Endothelial cell of umbilical vein (primary cell): ENCODE measurements around the gene ITGA11. TPM values are rescaled to one million over a fixed set of nuclear protein-coding genes. Genes with fewer than 3 reads are reported as not detected.

Experiments used
- BruUV-seq: library from RNA; stranded (reverse); fragments of 400-500 nt; replicated peaks from 2 replicates; lab custom pipeline; 2021; lab: Mats Ljungman, UMichigan
- CTCF ChIA-PET: fragments of 300-600, 350-600 bp; sonication (Branson Sonifier 250); formaldehyde crosslinking; loops from one replicate; lab custom pipeline; 2021; ENCODE audit warnings: antibody characterized with exemption, inconsistent platforms; lab: Charles Lee
- POLR2A ChIA-PET: fragments of 300-600, 350-600 bp; sonication (Branson Sonifier 250); formaldehyde crosslinking; loops from one replicate; lab custom pipeline; 2021; ENCODE audit warnings: antibody characterized with exemption, inconsistent platforms; lab: Charles Lee
- DNase-seq: peaks from one replicate; pipeline ENCODE4 v3.0.0-alpha.2; 2011; ENCODE audit warnings: low read depth, low spot score
- FAIRE-seq: peaks from 2 replicates; lab custom pipeline; 2011; peaks lifted over from hg19 to GRCh38; lab: Jason Lieb, UNC
- H2AFZ ChIP-seq: 2 replicates; pipeline ENCODE4 v1.6.0; 2012; ENCODE audit warnings: low read depth, low read length, control low read depth, inconsistent platforms
- H3K27ac ChIP-seq: 2 replicates; pipeline ENCODE4 v1.5.1; 2011; ENCODE audit warnings: low read depth, mild to moderate bottlenecking, control low read depth, low read length, moderate library complexity; ENCODE audit not compliant: insufficient read depth
- H3K27me3 ChIP-seq, 2 experiments: 2 replicates each; pipeline versions ENCODE4 v1.6.0 to v1.6.1; 2011; ENCODE audit warnings: low read length in 2 of 2, mixed read lengths in 1 of 2; ENCODE audit not compliant: control insufficient read depth in 2 of 2, insufficient read depth in 2 of 2
- H3K36me3 ChIP-seq, 2 experiments: 2 replicates in 1 of 2; 3 replicates in 1 of 2; pipeline ENCODE4 v1.5.1; 2011; ENCODE audit warnings: low read length in 2 of 2, mild to moderate bottlenecking in 1 of 2, moderate library complexity in 1 of 2; ENCODE audit not compliant: control insufficient read depth in 2 of 2, insufficient read depth in 2 of 2; ENCODE audit errors: extremely low read depth in 1 of 2
- H3K4me1 ChIP-seq: 3 replicates; pipeline ENCODE4 v1.5.1; 2011; ENCODE audit warnings: mild to moderate bottlenecking, low read length; ENCODE audit not compliant: control insufficient read depth, insufficient read depth; ENCODE audit errors: extremely low read depth
- H3K4me2 ChIP-seq: 2 replicates; pipeline ENCODE4 v1.6.1; 2011; ENCODE audit warnings: low read length, control low read depth, mixed read lengths; ENCODE audit not compliant: insufficient read depth
- H3K4me3 ChIP-seq, 3 experiments: fragments of 200-600 bp in 1 of 3; sonication (generic), shearing (Covaris generic) in 1 of 3; replicated peaks in 1 of 3; 2 replicates each; pipeline ENCODE4 v1.5.1; 2011 to 2016; ENCODE audit warnings: control low read depth in 3 of 3, low read length in 3 of 3, mild to moderate bottlenecking in 2 of 3, inconsistent platforms in 1 of 3, low read depth in 1 of 3, moderate library complexity in 1 of 3; ENCODE audit not compliant: insufficient read depth in 1 of 3
- H3K79me2 ChIP-seq: 2 replicates; pipeline ENCODE4 v1.6.0; 2012; ENCODE audit warnings: low read length, inconsistent platforms; ENCODE audit not compliant: control insufficient read depth, insufficient read depth
- H3K9ac ChIP-seq: replicated peaks from 2 replicates; pipeline ENCODE3; 2011; ENCODE audit warnings: low read length, control low read depth; ENCODE audit not compliant: insufficient read depth; ENCODE audit errors: extremely low read depth
- H3K9me1 ChIP-seq: replicated peaks from 3 replicates; pipeline ENCODE4 v1.6.0; 2011; ENCODE audit warnings: mild to moderate bottlenecking, low read length; ENCODE audit not compliant: control insufficient read depth, insufficient read depth; ENCODE audit errors: extremely low read depth
- H3K9me3 ChIP-seq: replicated peaks from 2 replicates; pipeline ENCODE4 v1.5.1; 2012; ENCODE audit warnings: low read length, inconsistent platforms; ENCODE audit not compliant: control insufficient read depth, insufficient read depth
- H4K20me1 ChIP-seq: replicated peaks from 2 replicates; pipeline ENCODE3; 2011; ENCODE audit warnings: mild to moderate bottlenecking, low read length; ENCODE audit not compliant: control insufficient read depth, insufficient read depth; ENCODE audit errors: extremely low read depth
- EZH2 ChIP-seq: IDR thresholded peaks from 2 replicates; pipeline ENCODE4 v1.6.1; 2012; ENCODE audit warnings: borderline replicate concordance, low read depth, mild to moderate bottlenecking, moderate library complexity, low read length, inconsistent platforms; ENCODE audit not compliant: severe bottlenecking
- FOS ChIP-seq: IDR thresholded peaks from 2 replicates; pipeline ENCODE4 v1.6.1; 2011; ENCODE audit warnings: mild to moderate bottlenecking, low read length, moderate library complexity, borderline replicate concordance; ENCODE audit not compliant: insufficient read depth
- GATA2 ChIP-seq: IDR thresholded peaks from 2 replicates; pipeline ENCODE4 v1.7.0; 2011; ENCODE audit warnings: low read depth, mild to moderate bottlenecking, moderate library complexity, mixed read lengths, low read length; ENCODE audit not compliant: insufficient read length, insufficient read depth
- JUN ChIP-seq: IDR thresholded peaks from 2 replicates; pipeline ENCODE4 v1.6.1; 2011; ENCODE audit warnings: borderline replicate concordance, low read depth; ENCODE audit not compliant: insufficient read length, insufficient read depth
- MAX ChIP-seq: IDR thresholded peaks from 2 replicates; pipeline ENCODE4 v1.6.1; 2011; ENCODE audit not compliant: insufficient read depth, insufficient read length
- MYC ChIP-seq: IDR thresholded peaks from one replicate; pipeline ENCODE4 v1.6.1; 2011; ENCODE audit warnings: mild to moderate bottlenecking, low read depth, low read length
- POLR2A ChIP-seq: IDR thresholded peaks from 2 replicates; pipeline ENCODE4 v1.6.1; 2012; ENCODE audit warnings: low read depth, mild to moderate bottlenecking, control low read depth, low read length
- POLR2AphosphoS5 ChIP-seq: IDR thresholded peaks from 2 replicates; pipeline ENCODE4 v1.6.1; 2012; ENCODE audit warnings: low read depth, mild to moderate bottlenecking, control low read depth, low read length, moderate library complexity; ENCODE audit not compliant: insufficient read depth
- dilution Hi-C: fragments of 300-500 bp; cut with MboI; formaldehyde crosslinking; loops from one replicate; pipeline ENCODE4 v1.15.0; 2019; ENCODE audit warnings: low sequenced_read_pairs; ENCODE audit not compliant: extremely low pct_ligation_motif_present
- intact Hi-C: fragments of 100-400 bp; cut with micrococcal nuclease; formaldehyde crosslinking; loops from one replicate; pipeline ENCODE4 v1.10.0; 2022
- polyA plus RNA-seq, 4 experiments: library from polyadenylated mRNA; depleted of rRNA in 3 of 4; stranded (reverse) in 3 of 4; unstranded in 1 of 4; fragments of >200 nt; gene quantifications; 2 replicates each; pipeline versions ENCODE4 v1.2.1 to v1.2.3, GENCODE V29; 2011 to 2012; ENCODE audit warnings: missing spikeins in 1 of 4
- total RNA-seq: library from RNA; stranded (reverse); gene quantifications from 2 replicates; pipeline ENCODE4 v1.2.3, GENCODE V29; 2021
- TF ChIP-seq, protein P1 (sequence below), 2 donors: IDR thresholded peaks; 1 replicate in 1 of 2; 2 replicates in 1 of 2; pipeline ENCODE4 v1.5.1; 2011; ENCODE audit warnings: low read length in 2 of 2, mild to moderate bottlenecking in 2 of 2, moderate library complexity in 2 of 2, control low read depth in 1 of 2, inconsistent platforms in 1 of 2, low read depth in 1 of 2; ENCODE audit not compliant: insufficient read depth in 1 of 2; ENCODE audit errors: extremely low read depth in 1 of 2

The ITGA11 gene
- total and polyA plus RNA-seq, 2 donors (not counting 3 experiments of a cell fraction or from before 2014, with no cell fraction given) = 0.18 to 1.0 TPM

DNA sequence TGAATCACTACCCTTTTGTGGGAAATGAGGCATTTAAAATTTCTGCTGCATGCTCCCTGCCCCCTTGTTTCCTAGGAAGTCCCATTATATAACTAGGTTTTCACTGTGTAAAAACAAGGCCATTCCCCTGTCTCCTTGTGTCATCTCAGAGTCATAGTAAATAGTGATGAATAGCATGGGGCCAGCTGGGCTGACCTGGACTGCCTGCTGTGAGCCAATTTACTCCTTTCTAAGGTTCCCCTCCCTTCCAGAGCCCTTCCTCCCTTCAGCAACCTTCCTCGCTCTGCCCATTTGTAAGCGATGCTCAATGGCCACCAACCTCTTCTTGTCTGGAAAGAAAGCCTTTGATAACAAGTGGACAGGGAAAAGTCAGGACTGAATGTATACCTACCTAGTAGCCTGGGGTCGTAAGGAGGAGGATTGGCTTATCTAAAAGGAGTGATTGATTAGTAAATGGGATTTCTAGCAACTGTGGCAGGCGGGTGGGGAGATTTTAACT, 11.7 kb downstream of the ITGA11 start:
- Histone ChIP-seq H3K4me1 (no peaks in the 10 kb centered on the region), H3K9me3 (no peaks in the 10 kb centered on the region), H3K4me3 (no peak overlapping the region), H3K79me2 (no peaks in the 10 kb centered on the region), H2AFZ (no peak overlapping the region), H3K27ac (no peak overlapping the region), H4K20me1 (no peaks in the 10 kb centered on the region), H3K27me3 (peaks cover 0 to 2% of the 10 kb centered on the region in 2 experiments), H3K9ac (no peak overlapping the region), H3K4me2 (no peak overlapping the region), H3K36me3 (no peaks in the 10 kb centered on the region), H3K9me1 (no peaks in the 10 kb centered on the region)
- dilution Hi-C loops = no loop called here
- no peak for DNase-seq
- FAIRE-seq = no peak
- intact Hi-C loops = no loop called here
- BruUV-seq = no TSS peak
- TF ChIP-seq, protein P1, sequence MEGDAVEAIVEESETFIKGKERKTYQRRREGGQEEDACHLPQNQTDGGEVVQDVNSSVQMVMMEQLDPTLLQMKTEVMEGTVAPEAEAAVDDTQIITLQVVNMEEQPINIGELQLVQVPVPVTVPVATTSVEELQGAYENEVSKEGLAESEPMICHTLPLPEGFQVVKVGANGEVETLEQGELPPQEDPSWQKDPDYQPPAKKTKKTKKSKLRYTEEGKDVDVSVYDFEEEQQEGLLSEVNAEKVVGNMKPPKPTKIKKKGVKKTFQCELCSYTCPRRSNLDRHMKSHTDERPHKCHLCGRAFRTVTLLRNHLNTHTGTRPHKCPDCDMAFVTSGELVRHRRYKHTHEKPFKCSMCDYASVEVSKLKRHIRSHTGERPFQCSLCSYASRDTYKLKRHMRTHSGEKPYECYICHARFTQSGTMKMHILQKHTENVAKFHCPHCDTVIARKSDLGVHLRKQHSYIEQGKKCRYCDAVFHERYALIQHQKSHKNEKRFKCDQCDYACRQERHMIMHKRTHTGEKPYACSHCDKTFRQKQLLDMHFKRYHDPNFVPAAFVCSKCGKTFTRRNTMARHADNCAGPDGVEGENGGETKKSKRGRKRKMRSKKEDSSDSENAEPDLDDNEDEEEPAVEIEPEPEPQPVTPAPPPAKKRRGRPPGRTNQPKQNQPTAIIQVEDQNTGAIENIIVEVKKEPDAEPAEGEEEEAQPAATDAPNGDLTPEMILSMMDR (IDR thresholded peaks at IDR 0.05; ENCODE audit: extremely low read depth in 1 of 2, insufficient read depth in 1 of 2, low read depth in 1 of 2, low read length in 2 of 2) = no peak
- no peak for TF ChIP-seq JUN
- ChIA-PET CTCF (no interaction called here), POLR2A (no interaction called here)

DNA sequence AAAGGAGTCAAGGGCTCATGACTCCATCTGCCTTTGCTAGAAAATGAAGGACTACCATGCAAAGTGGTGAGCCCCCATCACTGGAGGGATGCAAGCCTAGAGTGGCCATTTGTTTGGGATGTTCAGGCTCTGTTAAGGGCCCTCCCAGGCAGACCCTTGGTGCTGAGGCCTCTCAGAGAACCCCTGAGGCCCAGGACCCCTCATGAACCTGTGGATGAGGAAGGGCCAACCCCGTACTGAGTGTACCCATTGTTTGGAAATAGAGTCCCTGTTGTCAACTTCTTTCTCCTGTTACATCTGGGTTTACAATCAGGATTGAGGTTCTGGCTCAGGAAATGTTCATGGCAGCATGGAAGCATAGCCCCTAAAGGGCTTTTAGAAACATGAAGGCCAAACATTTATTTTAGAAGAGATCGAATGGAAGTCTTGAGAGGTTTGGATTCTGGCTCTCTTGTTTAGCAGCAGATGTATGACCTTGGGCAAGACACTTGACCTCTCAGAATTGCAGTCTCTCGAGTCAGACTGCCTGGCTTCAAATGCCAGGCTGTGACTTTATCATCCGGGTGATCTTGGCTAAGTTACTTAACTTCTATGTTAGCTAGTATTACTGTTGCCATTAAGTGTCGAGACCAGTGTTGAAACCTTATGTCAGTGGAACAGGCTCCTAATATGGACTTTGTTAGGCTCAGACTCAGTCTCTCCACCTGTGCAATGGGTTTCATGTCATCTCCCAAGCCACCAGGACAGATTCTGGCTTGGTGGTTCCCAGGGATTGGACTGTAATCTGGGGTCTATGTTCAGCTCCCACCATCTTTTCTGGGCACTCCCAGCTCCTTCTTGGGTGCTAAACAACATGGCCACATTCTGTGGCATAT, 12.4 kb downstream of the ITGA11 start:
- Histone ChIP-seq H3K4me1 (no peaks in the 10 kb centered on the region), H3K4me3 (no peak overlapping the region), H3K36me3 (no peaks in the 10 kb centered on the region), H2AFZ (no peak overlapping the region), H3K9me3 (no peaks in the 10 kb centered on the region), H3K27ac (no peak overlapping the region), H4K20me1 (no peaks in the 10 kb centered on the region), H3K27me3 (peaks cover 0 to 3% of the 10 kb centered on the region in 2 experiments), H3K79me2 (no peaks in the 10 kb centered on the region), H3K9ac (no peak overlapping the region), H3K9me1 (no peaks in the 10 kb centered on the region), H3K4me2 (no peak overlapping the region)
- dilution Hi-C loops = no loop called here
- TF ChIP-seq EZH2 (no peak), MYC (no peak), FOS (no peak), POLR2A (no peak), POLR2AphosphoS5 (no peak), GATA2 (no peak), JUN (no peak), MAX (no peak)
- TF ChIP-seq, protein P1 (IDR thresholded peaks at IDR 0.05; ENCODE audit: extremely low read depth in 1 of 2, insufficient read depth in 1 of 2, low read depth in 1 of 2, low read length in 2 of 2) = no peak
- ChIA-PET POLR2A (no interaction called here), CTCF (interaction anchor here (1.1 kb wide), 1 partner anchor 113 kb away, joined by 4 read pairs; no protein-coding TSS in a partner anchor)
- no TSS peak for BruUV-seq
- intact Hi-C loops = no loop called here
- no peak for FAIRE-seq
- DNase-seq = no peak
